ENCODE results near the gene POLR3A. TPM values are rescaled to one million over a fixed set of nuclear protein-coding genes. Genes with fewer than 3 reads are reported as not detected.

Gene POLR3A
- total RNA-seq, 1 donor from 2014 or later = 13.7 TPM

DNA sequence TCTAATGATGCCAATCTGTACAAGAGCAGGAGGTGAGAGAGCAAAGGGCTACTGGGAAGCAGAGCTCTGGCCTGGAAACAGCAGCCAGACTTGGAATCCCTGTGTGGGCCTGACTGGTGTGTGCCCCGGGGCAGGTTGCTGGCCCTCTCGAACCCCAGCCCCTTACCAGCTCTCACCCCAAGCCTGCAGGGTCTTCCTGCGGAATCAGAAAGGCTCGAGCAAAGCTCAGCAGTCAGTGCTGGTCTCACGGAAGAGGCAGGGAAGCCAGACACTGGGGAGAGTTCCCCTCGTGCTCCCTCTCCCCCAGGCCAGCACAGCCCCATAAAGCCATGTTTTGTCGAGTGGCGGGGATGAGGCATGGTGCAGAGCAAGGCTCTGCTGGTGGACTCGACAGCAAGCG lies 50.1 kb downstream of the POLR3A start:
- H3K27me3 ChIP-seq = no peaks in the 10 kb centered on the region
- intact Hi-C loops (cut with DNase I) = no loop called here
- H3K9me3 ChIP-seq = no peaks in the 10 kb centered on the region
- TF ChIP-seq CTCF (IDR thresholded peaks at IDR 0.05) = no peak
- H3K27ac ChIP-seq = no peak overlapping the region
- DNase-seq (no peak), ATAC-seq (no peak)
- H3K4me3 ChIP-seq = no peak overlapping the region
- peaks cover 82% of the 10 kb centered on the region for H3K36me3 ChIP-seq
- H3K4me1 ChIP-seq = no peaks in the 10 kb centered on the region

DNA sequence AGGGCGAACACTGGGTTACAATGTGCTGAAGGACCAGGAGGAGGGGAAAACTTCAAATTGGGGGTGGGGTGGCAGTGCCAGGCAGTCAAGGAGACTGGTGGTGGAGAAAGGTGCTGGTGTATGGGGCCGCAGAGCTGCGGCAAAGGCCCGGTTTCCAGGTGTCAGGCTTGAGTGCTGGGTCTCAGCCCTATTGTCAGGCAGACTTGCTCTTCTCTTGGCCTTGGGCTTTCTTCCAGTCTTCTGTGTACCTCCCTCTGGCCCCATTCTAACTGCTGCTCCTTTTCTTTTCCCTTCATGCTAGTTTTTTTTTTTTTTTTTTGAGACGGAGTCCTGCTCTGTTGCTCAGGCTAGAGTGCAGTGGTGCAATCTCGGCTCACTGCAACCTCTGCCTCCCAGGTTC lies 51.0 kb downstream of the POLR3A start:
- Histone ChIP-seq H3K9me3 (no peaks in the 10 kb centered on the region), H3K36me3 (peaks cover 73% of the 10 kb centered on the region), H3K27me3 (no peaks in the 10 kb centered on the region), H3K27ac (no peak overlapping the region), H3K4me3 (no peak overlapping the region), H3K4me1 (no peaks in the 10 kb centered on the region)
- no peak for TF ChIP-seq CTCF (IDR thresholded peaks at IDR 0.05)
- intact Hi-C loops (cut with DNase I) = no loop called here
- ATAC-seq (no peak), DNase-seq (no peak)

DNA sequence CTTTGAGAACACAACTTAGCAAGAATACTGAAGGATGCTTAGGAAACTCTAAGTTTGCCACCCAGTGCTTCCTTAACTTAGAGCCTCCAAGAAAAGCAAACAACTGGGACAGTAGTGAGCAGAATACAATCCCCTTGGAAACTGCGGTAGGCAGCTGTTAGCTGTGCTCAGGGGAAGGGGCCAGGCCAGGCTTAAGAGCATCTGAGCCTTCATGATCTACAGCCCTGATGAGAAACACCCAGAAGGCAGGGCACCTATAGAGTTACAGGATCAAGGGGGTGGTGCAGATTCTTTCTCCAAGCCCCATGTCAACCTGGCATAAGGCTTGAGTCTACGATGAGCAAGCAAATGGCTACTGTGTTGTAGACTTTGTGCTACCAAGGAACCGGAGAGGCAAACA lies 51.4 kb downstream of the POLR3A start:
- Histone ChIP-seq H3K4me3 (no peak overlapping the region), H3K4me1 (no peaks in the 10 kb centered on the region), H3K9me3 (no peaks in the 10 kb centered on the region), H3K27ac (no peak overlapping the region), H3K27me3 (no peaks in the 10 kb centered on the region), H3K36me3 (peaks cover 69% of the 10 kb centered on the region)
- intact Hi-C loops (cut with DNase I) = no loop called here
- no peak for TF ChIP-seq CTCF (IDR thresholded peaks at IDR 0.05)
- no peak for DNase-seq
- ATAC-seq = no peak

DNA sequence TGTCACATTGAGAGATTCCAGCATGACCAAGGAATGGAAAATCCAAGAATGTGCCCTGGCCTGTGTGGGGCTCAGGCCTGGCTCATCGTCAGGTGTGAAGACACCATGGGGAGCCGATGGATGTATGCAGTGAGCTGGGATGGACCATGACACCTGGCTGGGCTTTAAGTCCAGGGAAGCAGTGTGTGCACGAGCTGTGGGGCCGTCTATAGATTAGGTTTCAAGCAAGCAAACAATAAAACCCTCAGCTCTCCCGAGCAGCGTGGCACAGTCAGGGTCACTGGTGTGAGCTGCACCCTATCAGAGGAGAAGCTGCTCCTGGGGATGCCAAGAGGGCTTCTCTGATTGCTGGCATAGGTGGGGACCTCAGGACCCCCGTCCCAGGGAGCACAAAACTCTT lies 52.3 kb downstream of the POLR3A start:
- Histone ChIP-seq H3K9me3 (no peaks in the 10 kb centered on the region), H3K4me3 (no peak overlapping the region), H3K27me3 (no peaks in the 10 kb centered on the region), H3K4me1 (no peaks in the 10 kb centered on the region), H3K27ac (no peak overlapping the region), H3K36me3 (peaks cover 60% of the 10 kb centered on the region)
- intact Hi-C loops (cut with DNase I) = no loop called here
- ATAC-seq (no peak), DNase-seq (no peak)
- TF ChIP-seq CTCF (IDR thresholded peaks at IDR 0.05) = no peak

DNA sequence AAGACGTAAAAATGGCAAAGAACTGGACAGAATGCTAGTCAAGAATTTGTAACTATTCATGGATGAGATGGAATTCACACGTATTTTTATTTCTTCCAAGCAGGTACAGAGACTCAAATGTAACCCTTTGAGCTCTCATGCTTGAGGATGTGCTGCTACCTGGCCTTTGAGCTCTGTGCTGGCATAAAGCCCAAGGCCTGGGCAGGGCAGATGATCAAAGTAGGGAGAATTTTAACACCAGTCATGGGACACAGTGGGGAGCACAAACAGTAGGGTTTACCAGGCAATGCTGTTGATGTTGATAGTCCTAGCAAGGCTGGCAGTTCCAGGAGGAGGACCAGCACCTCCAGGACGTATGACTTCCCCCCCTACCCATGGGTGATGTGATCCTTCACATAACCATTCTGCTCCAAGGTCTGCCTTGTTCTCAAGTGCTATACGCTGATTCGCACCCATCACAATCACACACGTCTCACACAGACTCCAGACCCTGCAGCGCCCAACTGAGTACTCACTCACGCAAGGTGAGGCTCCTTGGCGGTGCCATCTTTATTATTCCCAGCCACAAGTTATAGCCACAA lies 54.1 kb downstream of the POLR3A start:
- no peak for TF ChIP-seq CTCF (IDR thresholded peaks at IDR 0.05)
- no peaks in the 10 kb centered on the region for H3K27me3 ChIP-seq
- peaks cover 44% of the 10 kb centered on the region for H3K36me3 ChIP-seq
- no peak overlapping the region for H3K4me3 ChIP-seq
- H3K9me3 ChIP-seq = no peaks in the 10 kb centered on the region
- intact Hi-C loops (cut with DNase I) = no loop called here
- no peak overlapping the region for H3K27ac ChIP-seq
- H3K4me1 ChIP-seq = peaks cover 12% of the 10 kb centered on the region
- no peak for DNase-seq
- ATAC-seq = no peak
